ENCODE measurements around the gene SNAPC5. TPM values are rescaled to one million over a fixed set of nuclear protein-coding genes. Genes with fewer than 3 reads are reported as not detected.

Gene SNAPC5
- total RNA-seq, result 13.9 to 27.7 TPM (median 15.0 TPM) in 3 replicates
- long read RNA-seq, transcript SNAPC5-201 (2 exons, 794 nt), result minor isoform, 5 of 18 reads
- long read RNA-seq, transcript SNAPC5-202 (3 exons, 1,002 nt), result major isoform, 10 of 18 reads
- long read RNA-seq, partial matches to known transcripts, result 0 of 18 reads
- long read RNA-seq, other reads (novel, unspliced or antisense), result 1 of 18 reads

DNA sequence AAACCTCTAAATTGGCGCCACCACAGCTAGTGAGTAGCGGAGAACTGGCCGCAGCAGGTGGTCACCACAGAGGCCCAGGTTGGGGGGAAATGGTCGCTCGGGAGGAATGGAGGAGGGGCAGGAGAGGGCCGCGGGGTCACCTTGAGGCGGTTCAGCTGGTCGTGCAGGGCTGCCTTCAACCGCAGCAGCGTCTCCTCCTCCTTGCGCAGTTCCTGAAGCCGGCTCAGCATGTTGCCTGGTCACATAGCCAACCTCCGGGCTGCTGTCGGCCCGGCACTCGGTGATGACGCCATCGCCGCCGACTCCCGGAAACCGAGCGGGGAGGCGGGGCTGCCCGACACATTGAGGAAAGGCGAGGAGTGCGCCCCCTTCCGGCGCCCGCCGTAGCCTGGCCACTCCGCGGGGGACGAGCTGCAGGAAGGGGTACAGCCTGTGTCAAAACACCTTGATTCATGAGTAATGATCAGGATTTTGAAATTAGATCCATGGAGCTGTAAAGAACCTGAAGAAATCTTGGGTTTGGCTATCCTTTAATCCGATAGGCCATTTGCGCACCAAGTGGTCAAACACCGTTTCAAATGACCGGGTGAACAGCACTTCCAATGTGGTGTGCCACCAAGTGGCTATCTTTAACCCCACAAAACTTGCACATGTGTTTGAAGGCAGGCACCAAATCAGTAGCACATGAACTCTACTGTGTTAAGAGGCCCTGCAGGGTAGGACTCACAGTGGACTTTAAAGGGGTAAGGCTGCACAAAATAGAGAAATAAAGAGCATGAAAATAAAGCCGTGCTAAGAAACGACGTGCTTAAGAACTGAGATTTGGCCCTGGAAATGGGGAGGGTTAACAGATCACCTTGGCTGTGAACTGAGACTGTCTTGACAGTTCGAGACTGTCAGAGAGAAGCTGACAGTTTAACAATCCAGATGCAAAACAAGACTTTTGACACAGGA, at the start of gene SNAPC5:
TSS of gene SNAPC5 (minus strand) at position 261 of the 954 bp plus-strand sequence. CDS start at position 230, 31 bp downstream.
- peaks cover 36% of the 10 kb centered on the region for H3K36me3 Mint-ChIP-seq (ENCODE audit: low read depth)
- TF ChIP-seq CTCF (IDR thresholded peaks at IDR 0.05), result peak; percentile 99
- H3K9me3 Mint-ChIP-seq (ENCODE audit: low read depth), result no peaks in the 10 kb centered on the region
- H3K4me3 Mint-ChIP-seq (ENCODE audit: unreplicated experiment), result peak within 1 kb of the TSS; percentile 90
- H3K27ac Mint-ChIP-seq (ENCODE audit: unreplicated experiment), result peak within 1 kb of the TSS; percentile 92
- peak; percentile 97 for DNase-seq (ENCODE audit: low spot score)
- no peaks in the 10 kb centered on the region for H3K27me3 Mint-ChIP-seq (ENCODE audit: low read depth)
- peaks cover 24% of the 10 kb centered on the region for H3K4me1 Mint-ChIP-seq (ENCODE audit: low read depth)

DNA sequence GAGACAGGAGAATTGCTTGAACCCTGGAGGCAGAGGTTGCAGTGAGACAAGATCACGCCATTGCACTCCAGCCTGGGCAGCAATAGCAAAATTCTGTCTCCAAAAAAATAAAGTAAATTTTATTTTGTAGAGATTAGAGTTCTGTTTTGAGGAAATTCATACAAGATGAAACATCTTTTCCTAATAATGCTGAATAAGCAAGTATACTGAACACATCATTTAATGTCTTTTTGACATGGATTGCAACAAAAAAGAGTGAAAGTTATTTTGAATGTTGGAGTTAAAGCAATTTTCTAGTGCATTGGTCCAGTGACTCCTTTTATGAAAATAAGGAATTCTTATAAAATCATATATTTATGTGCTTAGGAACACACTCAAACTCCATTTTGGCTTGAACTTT, 47.7 kb upstream of the SNAPC5 start:
- Mint-ChIP-seq H3K27ac (ENCODE audit: unreplicated experiment) (no peak overlapping the region), H3K9me3 (ENCODE audit: low read depth) (no peaks in the 10 kb centered on the region), H3K27me3 (ENCODE audit: low read depth) (no peaks in the 10 kb centered on the region), H3K36me3 (ENCODE audit: low read depth) (peaks cover 10% of the 10 kb centered on the region), H3K4me3 (ENCODE audit: unreplicated experiment) (no peak overlapping the region), H3K4me1 (ENCODE audit: low read depth) (no peaks in the 10 kb centered on the region)
- DNase-seq (ENCODE audit: low spot score), result no peak
- no peak for TF ChIP-seq CTCF (IDR thresholded peaks at IDR 0.05)

DNA sequence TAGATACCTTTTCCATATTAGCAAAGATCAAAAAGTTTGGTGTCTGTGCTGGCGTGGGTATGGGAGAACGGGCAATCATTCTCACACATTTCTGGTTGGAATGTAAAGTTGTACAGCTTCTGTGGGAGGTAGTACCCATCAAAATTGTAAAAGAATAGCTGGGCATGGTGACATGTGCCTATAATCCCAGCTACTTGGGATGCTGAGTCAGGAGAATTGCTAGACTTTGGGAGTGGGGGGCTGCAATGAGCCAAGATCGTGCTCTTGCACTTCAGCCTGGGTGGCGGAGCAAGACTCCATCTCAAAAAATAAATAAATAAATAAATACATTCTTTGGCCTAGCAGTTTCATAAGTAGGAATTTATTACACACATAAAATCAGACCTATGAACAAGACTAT, 45.3 kb upstream of the SNAPC5 start:
- Mint-ChIP-seq H3K36me3 (ENCODE audit: low read depth) (peaks cover 20% of the 10 kb centered on the region), H3K27ac (ENCODE audit: unreplicated experiment) (no peak overlapping the region), H3K9me3 (ENCODE audit: low read depth) (no peaks in the 10 kb centered on the region), H3K4me3 (ENCODE audit: unreplicated experiment) (no peak overlapping the region), H3K27me3 (ENCODE audit: low read depth) (no peaks in the 10 kb centered on the region), H3K4me1 (ENCODE audit: low read depth) (no peaks in the 10 kb centered on the region)
- TF ChIP-seq CTCF (IDR thresholded peaks at IDR 0.05), result no peak
- no peak for DNase-seq (ENCODE audit: low spot score)

DNA sequence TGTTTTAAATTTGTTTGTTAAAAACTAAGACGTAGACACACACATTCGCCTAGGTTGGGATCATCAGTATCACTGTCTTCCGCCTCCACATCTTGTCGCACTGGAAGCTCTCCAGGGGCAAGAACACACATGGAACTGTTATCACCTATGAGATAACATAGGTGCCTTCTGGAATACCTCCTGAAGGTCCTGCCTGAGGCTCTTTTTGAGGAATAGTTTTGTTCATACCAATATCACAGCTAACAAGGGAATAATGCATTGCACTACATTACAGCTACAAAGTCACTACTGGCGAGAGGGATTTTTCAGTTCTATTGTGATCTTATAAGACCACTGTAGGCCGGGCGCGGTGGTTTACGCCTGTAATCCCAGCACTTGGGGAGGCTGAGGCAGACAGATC, 37.5 kb upstream of the SNAPC5 start:
- H3K27me3 Mint-ChIP-seq (ENCODE audit: low read depth), result no peaks in the 10 kb centered on the region
- H3K27ac Mint-ChIP-seq (ENCODE audit: unreplicated experiment), result no peak overlapping the region
- H3K9me3 Mint-ChIP-seq (ENCODE audit: low read depth), result no peaks in the 10 kb centered on the region
- H3K4me1 Mint-ChIP-seq (ENCODE audit: low read depth), result no peaks in the 10 kb centered on the region
- H3K4me3 Mint-ChIP-seq (ENCODE audit: unreplicated experiment), result no peak overlapping the region
- DNase-seq (ENCODE audit: low spot score), result no peak
- H3K36me3 Mint-ChIP-seq (ENCODE audit: low read depth), result peaks cover 17% of the 10 kb centered on the region
- TF ChIP-seq CTCF (IDR thresholded peaks at IDR 0.05), result no peak

GRCh38 chr15:66524838-66525237, 27.3 kb upstream of the SNAPC5 start:
- no peak overlapping the region for H3K27ac Mint-ChIP-seq (ENCODE audit: unreplicated experiment)
- TF ChIP-seq CTCF (IDR thresholded peaks at IDR 0.05), result no peak
- H3K4me1 Mint-ChIP-seq (ENCODE audit: low read depth), result no peaks in the 10 kb centered on the region
- H3K4me3 Mint-ChIP-seq (ENCODE audit: unreplicated experiment), result no peak overlapping the region
- no peak for DNase-seq (ENCODE audit: low spot score)
- no peaks in the 10 kb centered on the region for H3K27me3 Mint-ChIP-seq (ENCODE audit: low read depth)
- H3K9me3 Mint-ChIP-seq (ENCODE audit: low read depth), result no peaks in the 10 kb centered on the region
- peaks cover 15% of the 10 kb centered on the region for H3K36me3 Mint-ChIP-seq (ENCODE audit: low read depth)
